Naive thymus-derived CD8-positive, alpha-beta T cell (primary cell): ENCODE results near the gene ROCK2. TPM values are rescaled to one million over a fixed set of nuclear protein-coding genes. Genes with fewer than 3 reads are reported as not detected.

ENCODE experiments used
- ATAC-seq, 2 donors: fragments of 150-1000 bp; cut with Tn5 transposase in 1 of 2; sonication (Bioruptor Pico), chemical (Tn5 transposase) in 1 of 2; 1 replicate in 1 of 2; 2 replicates in 1 of 2; pipeline ENCODE4 v1.10.0; 2021; ENCODE audit warnings: mild to moderate bottlenecking in 2 of 2, moderate library complexity in 2 of 2
- POLR2A ChIA-PET: fragments of 350-600 bp; sonication (Branson Sonifier 250); formaldehyde crosslinking; loops from one replicate; lab custom pipeline; 2021; ENCODE audit warnings: antibody characterized with exemption; lab: Charles Lee
- DNase-seq, 10 donors: peaks; one replicate each; pipeline versions ENCODE4 v3.0.0 to v3.0.0-alpha.2; 2020 to 2022
- H3K27ac Mint-ChIP-seq, 10 donors: one replicate each; pipeline ENCODE4 v1.8.0; 2020 to 2022; ENCODE audit warnings: mild to moderate bottlenecking in 10 of 10, mixed read lengths in 10 of 10, moderate library complexity in 4 of 10, inconsistent platforms in 1 of 10
- H3K27me3 Mint-ChIP-seq, 5 donors: one replicate each; pipeline ENCODE4 v1.8.0; 2021 to 2022; ENCODE audit warnings: mixed read lengths in 5 of 5
- H3K36me3 Mint-ChIP-seq, 3 donors: one replicate each; pipeline ENCODE4 v1.8.0; 2020 to 2022; ENCODE audit warnings: mixed read lengths in 3 of 3, mild to moderate bottlenecking in 2 of 3, inconsistent platforms in 1 of 3
- H3K4me1 Mint-ChIP-seq, 4 donors: one replicate each; pipeline ENCODE4 v1.8.0; 2021 to 2022; ENCODE audit warnings: mixed read lengths in 4 of 4
- H3K4me3 Mint-ChIP-seq, 10 donors: one replicate each; pipeline ENCODE4 v1.8.0; 2020 to 2022; ENCODE audit warnings: mild to moderate bottlenecking in 10 of 10, mixed read lengths in 10 of 10, moderate library complexity in 6 of 10, inconsistent platforms in 1 of 10
- H3K9me3 Mint-ChIP-seq, 9 donors: one replicate each; pipeline ENCODE4 v1.8.0; 2020 to 2022; ENCODE audit warnings: mixed read lengths in 9 of 9, mild to moderate bottlenecking in 3 of 9, inconsistent platforms in 1 of 9, moderate library complexity in 1 of 9
- polyA plus RNA-seq, 3 donors: library from polyadenylated mRNA; unstranded; fragments of 300-500 nt; fragmentation: Illumina TruSeq; gene quantifications; one replicate each; pipeline ENCODE4 v1.2.3, GENCODE V29; 2021
- total RNA-seq, 8 experiments: library from RNA in 2 of 8; stranded (reverse) in 2 of 8; gene quantifications; one replicate each; pipeline ENCODE4 v1.2.3 and lab custom pipeline; 2021 to 2026

Gene ROCK2
- total and polyA plus RNA-seq, 5 experiments from 2014 or later: 6.1 to 23.9 (median 7.6) TPM

DNA sequence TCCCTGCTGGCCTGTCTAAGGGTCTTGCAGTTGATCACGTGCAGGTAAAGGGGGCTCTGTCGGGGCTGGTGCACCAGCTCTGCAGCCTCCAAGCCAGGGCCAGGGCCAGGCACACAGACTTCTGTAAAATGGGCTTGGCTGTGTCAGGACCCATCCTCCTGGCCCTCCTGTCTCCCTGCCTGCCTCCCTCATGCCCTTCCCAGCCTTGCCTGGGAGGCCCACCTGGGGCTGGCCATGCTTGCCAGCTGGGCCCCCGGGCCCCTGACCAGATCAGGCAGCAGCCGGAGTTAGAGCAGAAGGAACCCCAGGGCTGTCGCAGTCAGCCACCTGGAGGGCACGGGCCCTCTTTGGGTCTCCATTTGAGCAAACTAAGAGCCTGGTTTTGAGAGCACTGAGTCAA, 187.1 kb downstream of the ROCK2 start:
- DNase-seq: no peak
- peaks cover 8 to 42% (median 36%) of the 10 kb centered on the region in 4 donors for H3K4me1 Mint-ChIP-seq

DNA sequence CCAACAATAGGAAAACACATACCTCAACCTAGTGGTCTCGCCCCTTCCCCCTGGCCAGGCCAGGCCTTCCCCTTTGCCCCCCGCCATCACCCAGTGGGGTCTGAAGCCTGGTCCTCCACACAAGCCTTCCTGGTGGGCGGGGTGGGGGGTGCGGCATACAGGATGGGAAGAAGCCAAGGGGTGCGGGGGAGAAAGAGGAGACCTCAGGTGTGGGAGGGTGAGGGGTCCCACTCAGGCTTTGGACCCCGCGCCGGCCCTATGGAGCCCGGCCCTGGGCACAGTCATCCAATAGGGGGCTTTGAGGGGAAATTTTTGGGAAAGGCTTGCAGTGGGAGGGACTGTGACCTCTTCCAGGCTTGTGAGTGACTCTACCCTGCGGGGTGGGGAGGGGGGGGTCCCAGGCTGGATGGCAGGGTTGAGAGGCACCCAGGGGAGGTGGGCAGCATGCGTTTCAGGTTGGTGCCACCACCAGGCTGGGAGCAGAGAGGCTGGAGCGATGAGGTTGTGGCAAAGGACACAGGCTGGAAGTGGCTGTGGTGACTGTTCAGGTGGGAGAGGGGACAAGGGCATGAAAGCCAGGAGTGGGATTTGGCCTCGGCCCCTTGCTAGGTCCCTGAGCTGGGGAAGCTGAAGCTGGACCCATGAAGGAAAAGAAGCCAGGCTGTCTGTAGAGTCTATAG, 187.9 kb downstream of the ROCK2 start:
- DNase-seq (no peak), ATAC-seq (no peak)
- Mint-ChIP-seq H3K9me3 (no peaks in the 10 kb centered on the region), H3K27me3 (no peaks in the 10 kb centered on the region), H3K4me1 (peaks cover 8 to 41% (median 34%) of the 10 kb centered on the region in 4 donors), H3K4me3 (peak overlapping the region in 9 of 10 donors; percentile 55 to 89 (median 74)), H3K27ac (peak overlapping the region in 3 of 10 donors; percentile 41 to 74 (median 49)), H3K36me3 (peaks cover 0 to 2% (median 0%) of the 10 kb centered on the region in 3 donors)
- POLR2A ChIA-PET: no interaction called here

More for the DNA sequence above, 187.1 kb downstream of the ROCK2 start:
- ATAC-seq: no peak
- Mint-ChIP-seq H3K36me3 (peaks cover 0 to 2% (median 0%) of the 10 kb centered on the region in 3 donors), H3K9me3 (no peaks in the 10 kb centered on the region), H3K27me3 (no peaks in the 10 kb centered on the region), H3K4me3 (peak overlapping the region in 4 of 10 donors; percentile 18 to 65 (median 44)), H3K27ac (peak overlapping the region in 1 of 10 donors; percentile 87)
- POLR2A ChIA-PET: no interaction called here

DNA sequence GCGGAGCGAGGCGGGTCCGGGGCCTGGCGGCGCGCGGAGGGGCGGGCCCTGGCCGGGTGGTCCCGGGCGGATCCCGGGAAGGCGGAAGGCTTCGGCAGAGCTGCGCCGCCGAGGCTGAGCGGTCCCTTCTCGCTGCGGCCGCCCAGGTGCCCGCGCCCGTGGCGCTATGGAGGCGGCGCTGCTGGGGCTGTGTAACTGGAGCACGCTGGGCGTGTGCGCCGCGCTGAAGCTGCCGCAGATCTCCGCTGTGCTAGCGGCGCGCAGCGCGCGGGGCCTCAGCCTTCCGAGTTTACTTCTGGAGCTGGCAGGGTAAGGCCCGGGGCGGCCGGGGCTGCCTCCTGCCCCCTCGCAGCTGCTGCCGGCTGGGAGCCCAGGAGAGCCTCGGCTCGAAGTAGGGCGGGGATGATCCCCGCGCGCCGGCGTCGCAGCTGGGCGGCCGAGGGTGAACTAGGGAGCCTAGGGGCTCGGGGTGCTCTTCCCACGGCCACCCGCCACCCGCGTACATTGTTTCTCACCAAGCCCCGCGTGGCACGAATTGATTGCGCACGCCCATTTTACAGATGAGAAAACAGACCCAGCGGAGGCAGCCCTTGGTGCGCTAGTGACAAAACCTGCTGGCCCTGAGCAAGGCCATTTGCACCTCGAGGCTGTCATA, 188.9 kb downstream of the ROCK2 start, which contains the start of gene SLC66A3:
SLC66A3 (plus strand) TSS at position 87 of the 655 bp plus-strand sequence; CDS start at position 167, 80 bp downstream.
- POLR2A ChIA-PET: interaction anchor here (0.6 to 2.8 kb wide), 9 partner anchors 20 to 466 kb away, joined by 3 to 22 read pairs (median 5); partner anchors contain the start of genes NOL10, PDIA6 and ROCK2
- H3K27me3 Mint-ChIP-seq: no peaks in the 10 kb centered on the region
- H3K36me3 Mint-ChIP-seq: peaks cover 0 to 2% (median 0%) of the 10 kb centered on the region in 3 donors
- peak in 3 of 10 donors; percentile 70 to 88 (median 87) for DNase-seq
- peak within 1 kb of the TSS; percentile 63 to 94 (median 92) for H3K27ac Mint-ChIP-seq
- ATAC-seq: peak; percentile 83 to 87
- H3K9me3 Mint-ChIP-seq: no peaks in the 10 kb centered on the region
- peaks cover 7 to 34% (median 28%) of the 10 kb centered on the region in 4 donors for H3K4me1 Mint-ChIP-seq
- H3K4me3 Mint-ChIP-seq: peak within 1 kb of the TSS; percentile 71 to 89 (median 85)

DNA sequence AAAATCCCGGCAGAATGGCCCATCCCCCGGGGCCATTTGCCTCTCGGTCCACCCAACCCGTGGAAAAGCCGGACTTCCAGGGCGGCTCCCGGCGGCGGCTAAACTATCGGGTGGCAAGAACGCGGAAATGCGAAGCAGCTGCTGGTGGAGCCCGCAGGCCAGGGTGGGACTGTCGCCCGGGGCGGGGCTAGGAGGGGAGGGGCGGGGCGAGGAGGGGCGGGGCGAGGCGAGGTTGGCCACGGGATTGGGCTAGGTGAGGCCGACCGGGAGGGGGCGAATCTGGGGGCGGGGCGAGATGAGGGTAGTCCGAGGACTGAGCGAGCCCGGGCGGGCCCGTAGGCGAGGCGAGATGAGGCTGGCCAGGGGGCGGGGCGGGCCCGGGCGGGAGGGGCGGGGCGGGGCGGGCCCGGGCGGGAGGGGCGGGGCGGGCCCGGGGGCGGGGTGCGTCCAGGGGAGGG, 189.5 kb downstream of the ROCK2 start:
- peak overlapping the region; percentile 63 to 94 (median 92) for H3K27ac Mint-ChIP-seq
- POLR2A ChIA-PET: interaction anchor here (1.1 to 2.8 kb wide), 8 partner anchors 21 to 465 kb away, joined by 3 to 22 read pairs (median 6); partner anchors contain the start of genes NOL10, PDIA6 and ROCK2
- H3K9me3 Mint-ChIP-seq: no peaks in the 10 kb centered on the region
- H3K27me3 Mint-ChIP-seq: no peaks in the 10 kb centered on the region
- peaks cover 6 to 29% (median 22%) of the 10 kb centered on the region in 4 donors for H3K4me1 Mint-ChIP-seq
- no peaks in the 10 kb centered on the region for H3K36me3 Mint-ChIP-seq
- DNase-seq: peak; percentile 88 to 99 (median 97)
- ATAC-seq: peak; percentile 87 to 91
- peak overlapping the region; percentile 71 to 89 (median 85) for H3K4me3 Mint-ChIP-seq

DNA sequence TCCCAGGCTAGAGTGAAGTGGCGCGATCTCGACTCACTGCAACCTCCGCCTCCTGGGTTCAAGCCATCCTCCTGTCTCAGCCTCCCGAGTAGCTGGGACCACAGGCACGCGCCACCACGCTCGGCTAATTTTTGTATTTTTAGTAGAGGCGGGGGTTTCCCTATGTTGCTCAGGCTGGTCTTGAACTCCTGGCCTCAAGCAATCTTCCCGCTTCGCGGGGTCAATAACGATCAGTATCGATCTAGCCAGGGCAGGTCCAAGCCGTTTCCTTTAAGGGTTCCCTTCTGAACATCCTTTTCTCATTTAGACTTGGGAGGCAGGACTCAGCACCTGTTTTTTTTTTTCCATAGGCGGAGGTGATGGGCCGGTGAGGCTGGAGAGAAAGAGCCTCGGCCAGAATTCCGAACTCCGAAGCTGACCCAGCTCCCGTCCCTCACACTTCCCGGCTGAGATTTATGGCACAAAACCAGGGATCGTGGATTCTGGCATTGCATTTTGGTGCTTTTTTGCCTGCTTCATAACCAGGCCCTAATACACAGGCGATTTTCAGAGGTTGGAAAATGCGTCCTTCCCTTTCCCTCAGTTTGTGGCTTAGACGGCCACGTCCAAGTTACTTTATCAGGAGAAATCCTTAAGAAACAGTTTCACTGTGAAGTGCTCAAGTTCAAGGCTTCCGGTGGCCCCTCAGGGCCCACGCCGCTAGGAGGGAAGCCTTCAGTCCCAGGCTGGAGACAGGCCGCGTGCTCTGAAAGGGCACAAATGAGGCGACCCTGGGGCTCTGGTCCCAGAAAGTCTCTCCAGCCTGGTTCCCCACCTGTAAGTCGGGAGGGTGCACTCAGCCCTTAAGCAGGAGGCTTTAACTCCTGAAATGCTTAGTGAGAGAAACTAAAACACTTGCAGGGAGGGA, 190.2 kb downstream of the ROCK2 start:
- POLR2A ChIA-PET: interaction anchor here (1.3 to 2.8 kb wide), 6 partner anchors 21 to 465 kb away, joined by 3 to 22 read pairs (median 8); partner anchors contain the start of genes NOL10, PDIA6 and ROCK2

DNA sequence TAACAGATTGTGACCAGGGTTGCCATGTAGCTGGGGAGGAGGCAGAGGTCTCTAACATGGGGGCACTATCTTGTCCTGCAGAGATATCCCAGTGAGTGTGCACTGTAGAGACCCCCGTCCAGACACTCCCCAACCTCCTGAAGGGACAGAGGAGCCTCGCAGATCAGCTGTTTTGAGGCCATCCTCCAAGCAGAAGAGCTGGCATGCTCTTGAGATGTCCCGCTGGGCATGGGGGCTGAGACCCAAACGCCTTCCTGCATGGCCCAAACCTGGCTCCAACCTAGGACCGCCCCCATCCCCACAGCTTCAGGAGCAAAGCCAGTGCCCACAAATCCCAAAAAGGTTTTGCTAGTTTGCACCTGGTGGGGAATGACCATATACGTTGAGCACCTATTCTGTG, 191.8 kb downstream of the ROCK2 start:
- Mint-ChIP-seq H3K4me3 (no peak overlapping the region), H3K36me3 (no peaks in the 10 kb centered on the region), H3K27ac (no peak overlapping the region), H3K27me3 (no peaks in the 10 kb centered on the region), H3K4me1 (peaks cover 3 to 21% (median 16%) of the 10 kb centered on the region in 4 donors), H3K9me3 (no peaks in the 10 kb centered on the region)
- ATAC-seq (no peak), DNase-seq (no peak)
- POLR2A ChIA-PET: interaction anchor here (0.6 kb wide), 1 partner anchor 872 kb away, joined by 3 read pairs; no protein-coding TSS in a partner anchor

More for the DNA sequence above, 190.2 kb downstream of the ROCK2 start:
- ATAC-seq (peak; percentile 2 to 6), DNase-seq (peak in 1 of 10 donors; percentile 8)
- Mint-ChIP-seq H3K4me3 (peak overlapping the region; percentile 71 to 89 (median 85)), H3K9me3 (no peaks in the 10 kb centered on the region), H3K36me3 (no peaks in the 10 kb centered on the region), H3K4me1 (peaks cover 6 to 27% (median 20%) of the 10 kb centered on the region in 4 donors), H3K27me3 (no peaks in the 10 kb centered on the region), H3K27ac (peak overlapping the region; percentile 63 to 94 (median 92))

DNA sequence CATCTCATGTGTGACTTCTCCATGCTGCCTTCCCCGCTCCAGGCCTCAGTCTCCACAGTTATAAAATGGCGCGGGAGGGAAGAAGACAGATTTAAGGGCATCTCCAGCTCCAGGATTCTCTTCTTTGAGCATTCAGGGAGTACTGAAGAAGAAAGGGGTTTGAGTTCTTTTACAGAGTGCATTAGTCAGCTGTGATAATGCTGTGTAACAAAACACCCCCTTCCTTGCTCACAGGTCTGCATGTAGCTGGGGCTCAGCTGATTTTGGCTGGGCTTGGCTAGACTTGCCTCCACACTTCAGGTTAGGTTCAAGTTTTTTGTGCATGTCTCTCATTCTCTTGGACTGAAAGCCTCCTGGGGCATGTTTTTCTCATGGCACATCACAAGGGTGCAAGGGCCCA, 197.2 kb downstream of the ROCK2 start:
- ATAC-seq: no peak

DNA sequence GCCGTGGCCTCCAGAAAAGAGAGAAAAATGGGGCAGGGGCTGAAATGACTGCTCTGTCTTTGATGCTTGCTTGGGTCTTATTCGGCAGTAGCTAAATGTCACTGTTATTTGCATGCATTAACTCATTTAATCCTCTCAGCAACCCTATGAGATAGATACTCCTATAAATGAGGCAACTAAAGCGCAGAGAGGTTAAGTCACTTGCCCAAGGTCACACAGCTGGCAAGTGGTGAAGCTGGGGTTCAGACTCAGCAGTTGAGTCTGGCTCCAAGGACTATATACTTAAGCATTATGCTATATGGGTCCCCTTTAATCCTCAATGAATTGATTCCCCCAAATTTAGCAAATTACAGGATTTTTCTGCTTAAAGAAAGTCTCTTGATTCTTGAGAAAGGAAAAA, 198.4 kb downstream of the ROCK2 start:
- ATAC-seq (no peak), DNase-seq (no peak)
- Mint-ChIP-seq H3K27ac (no peak overlapping the region), H3K4me3 (no peak overlapping the region), H3K4me1 (peaks cover 0 to 5% (median 0%) of the 10 kb centered on the region in 4 donors), H3K27me3 (peaks cover 0 to 7% (median 4%) of the 10 kb centered on the region in 5 donors), H3K9me3 (no peaks in the 10 kb centered on the region), H3K36me3 (peaks cover 0 to 2% (median 0%) of the 10 kb centered on the region in 3 donors)
- POLR2A ChIA-PET: interaction anchor here (1.0 kb wide), 1 partner anchor 12 kb away, joined by 3 read pairs; no protein-coding TSS in a partner anchor

More for the DNA sequence above, 197.2 kb downstream of the ROCK2 start:
- Mint-ChIP-seq H3K27ac (no peak overlapping the region), H3K4me1 (peaks cover 0 to 5% (median 0%) of the 10 kb centered on the region in 4 donors), H3K27me3 (peaks cover 0 to 4% (median 2%) of the 10 kb centered on the region in 5 donors), H3K4me3 (no peak overlapping the region), H3K9me3 (no peaks in the 10 kb centered on the region), H3K36me3 (no peaks in the 10 kb centered on the region)
- POLR2A ChIA-PET: no interaction called here
- DNase-seq: no peak

DNA sequence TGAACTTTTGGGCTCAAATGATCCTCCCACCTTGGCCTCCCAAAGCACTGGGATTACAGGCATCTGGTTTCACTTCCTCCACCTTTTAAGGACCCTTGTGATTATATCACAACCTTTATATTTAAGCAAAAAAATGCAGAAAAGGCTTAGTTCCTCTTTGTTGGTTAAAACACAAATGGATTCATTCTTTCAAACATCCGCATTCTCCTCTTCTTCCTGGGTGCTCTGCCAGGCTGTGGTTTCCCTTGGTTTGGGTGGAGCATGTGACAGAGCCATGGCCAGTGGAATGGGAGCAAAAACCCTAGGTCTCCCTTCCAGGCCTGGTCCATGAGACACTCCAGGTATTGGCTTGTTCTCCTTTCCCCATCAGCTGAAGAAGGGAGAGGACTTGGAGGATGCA, 199.1 kb downstream of the ROCK2 start:
- Mint-ChIP-seq H3K9me3 (no peaks in the 10 kb centered on the region), H3K4me3 (no peak overlapping the region), H3K4me1 (peaks cover 0 to 5% (median 0%) of the 10 kb centered on the region in 4 donors), H3K27me3 (peaks cover 0 to 11% (median 4%) of the 10 kb centered on the region in 5 donors), H3K27ac (no peak overlapping the region), H3K36me3 (peaks cover 0 to 2% (median 0%) of the 10 kb centered on the region in 3 donors)
- POLR2A ChIA-PET: interaction anchor here (1.0 kb wide), 1 partner anchor 11 kb away, joined by 3 read pairs; no protein-coding TSS in a partner anchor
- ATAC-seq (no peak), DNase-seq (no peak)

DNA sequence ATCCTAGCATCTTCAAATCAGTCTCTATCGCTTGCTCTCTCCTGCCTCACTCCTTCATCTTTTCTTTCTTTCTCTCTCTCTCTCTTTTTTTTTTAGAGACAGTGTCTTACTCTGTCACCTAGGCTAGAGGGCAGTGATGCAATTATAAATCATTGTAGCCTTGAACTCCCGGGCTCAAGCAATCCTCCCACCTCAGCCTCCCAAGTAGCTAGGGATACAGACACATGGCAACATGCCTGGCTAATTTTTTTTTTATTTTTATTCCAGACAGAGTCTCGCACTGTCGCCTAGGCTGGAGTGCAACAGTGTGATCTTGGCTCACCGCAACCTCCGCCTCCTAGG, 199.7 kb downstream of the ROCK2 start:
- no peaks in the 10 kb centered on the region for H3K9me3 Mint-ChIP-seq
- POLR2A ChIA-PET: no interaction called here
- peaks cover 0 to 2% (median 0%) of the 10 kb centered on the region in 3 donors for H3K36me3 Mint-ChIP-seq
- peaks cover 0 to 5% (median 0%) of the 10 kb centered on the region in 4 donors for H3K4me1 Mint-ChIP-seq
- DNase-seq (no peak), ATAC-seq (no peak)
- H3K4me3 Mint-ChIP-seq: no peak overlapping the region
- no peak overlapping the region for H3K27ac Mint-ChIP-seq
- H3K27me3 Mint-ChIP-seq: peaks cover 0 to 12% (median 4%) of the 10 kb centered on the region in 5 donors

DNA sequence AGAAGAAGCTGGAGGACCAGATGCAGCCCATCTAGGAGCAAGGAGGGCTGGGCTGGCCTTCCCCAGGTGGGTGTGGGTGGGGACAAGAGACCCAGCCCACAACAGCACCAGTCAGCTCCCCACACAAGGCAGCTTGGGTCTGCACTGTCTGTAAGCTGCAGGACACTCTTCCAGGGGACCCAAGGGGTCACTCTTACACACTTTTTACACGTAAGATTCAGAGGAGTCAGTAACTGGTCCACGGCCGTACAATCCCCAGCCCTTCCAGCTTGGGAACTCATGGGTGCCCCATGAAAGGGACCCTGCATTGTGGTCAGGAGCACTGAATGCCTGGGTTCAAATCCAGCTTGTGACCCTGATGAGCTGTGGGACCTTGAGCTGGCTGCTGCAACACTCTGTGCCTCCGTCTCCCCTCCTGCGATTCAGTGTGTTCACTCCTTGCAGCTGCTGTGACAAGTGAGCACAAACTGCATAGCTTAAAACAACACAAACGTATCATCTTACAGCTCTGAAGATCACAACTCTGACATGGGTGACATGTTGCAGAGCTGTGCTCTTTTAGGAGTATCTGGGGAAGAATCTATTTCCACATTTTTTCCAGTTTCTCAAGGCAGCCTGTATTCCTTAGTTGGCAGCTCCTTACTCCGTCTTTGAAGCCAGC, 200.2 kb downstream of the ROCK2 start:
- DNase-seq (no peak), ATAC-seq (no peak)
- H3K9me3 Mint-ChIP-seq: no peaks in the 10 kb centered on the region
- POLR2A ChIA-PET: no interaction called here
- H3K36me3 Mint-ChIP-seq: peaks cover 0 to 2% (median 0%) of the 10 kb centered on the region in 3 donors
- H3K4me1 Mint-ChIP-seq: peaks cover 0 to 5% (median 0%) of the 10 kb centered on the region in 4 donors
- H3K27me3 Mint-ChIP-seq: peaks cover 0 to 12% (median 4%) of the 10 kb centered on the region in 5 donors
- no peak overlapping the region for H3K4me3 Mint-ChIP-seq
- peak overlapping the region in 1 of 10 donors; percentile 74 for H3K27ac Mint-ChIP-seq
